ENCODE measurements around the gene ODAM.

Gene ODAM

DNA sequence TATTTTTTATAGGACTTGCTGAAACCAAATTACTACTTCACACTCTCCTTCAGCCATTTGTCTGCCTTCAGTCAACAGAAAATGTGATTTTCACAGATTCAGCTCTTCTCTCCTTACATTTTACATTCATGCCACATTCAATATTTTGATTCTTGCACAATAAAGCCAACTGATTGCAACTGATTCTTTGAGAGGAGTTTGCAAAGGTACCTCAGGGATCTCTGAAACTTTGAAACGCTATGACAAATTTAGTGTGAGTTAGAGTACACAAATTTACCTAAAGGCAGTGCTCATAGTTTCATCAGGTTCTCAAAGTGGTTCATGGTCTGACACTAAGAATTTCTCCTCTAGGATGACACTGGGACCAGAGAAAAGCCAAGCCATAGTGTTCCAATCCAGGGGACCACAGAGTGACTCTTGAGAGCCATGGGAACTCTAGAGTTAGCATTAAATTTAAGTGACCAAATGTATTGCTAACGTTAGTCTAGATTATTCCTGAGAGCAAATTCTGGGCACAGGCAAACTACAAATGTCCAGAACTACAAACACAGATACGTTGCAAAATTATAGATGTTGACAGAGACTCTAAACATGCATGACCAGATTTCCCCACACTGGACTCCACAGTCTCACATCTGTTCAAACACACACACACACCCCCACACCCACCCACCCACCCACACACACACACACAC, 55.9 kb downstream of the ODAM start:
- DNase-seq (ENCODE audit: low read depth) = no peak
- H3K4me3 ChIP-seq (ENCODE audit: low read depth, low read length) = no peak overlapping the region
- TF ChIP-seq, protein P1, sequence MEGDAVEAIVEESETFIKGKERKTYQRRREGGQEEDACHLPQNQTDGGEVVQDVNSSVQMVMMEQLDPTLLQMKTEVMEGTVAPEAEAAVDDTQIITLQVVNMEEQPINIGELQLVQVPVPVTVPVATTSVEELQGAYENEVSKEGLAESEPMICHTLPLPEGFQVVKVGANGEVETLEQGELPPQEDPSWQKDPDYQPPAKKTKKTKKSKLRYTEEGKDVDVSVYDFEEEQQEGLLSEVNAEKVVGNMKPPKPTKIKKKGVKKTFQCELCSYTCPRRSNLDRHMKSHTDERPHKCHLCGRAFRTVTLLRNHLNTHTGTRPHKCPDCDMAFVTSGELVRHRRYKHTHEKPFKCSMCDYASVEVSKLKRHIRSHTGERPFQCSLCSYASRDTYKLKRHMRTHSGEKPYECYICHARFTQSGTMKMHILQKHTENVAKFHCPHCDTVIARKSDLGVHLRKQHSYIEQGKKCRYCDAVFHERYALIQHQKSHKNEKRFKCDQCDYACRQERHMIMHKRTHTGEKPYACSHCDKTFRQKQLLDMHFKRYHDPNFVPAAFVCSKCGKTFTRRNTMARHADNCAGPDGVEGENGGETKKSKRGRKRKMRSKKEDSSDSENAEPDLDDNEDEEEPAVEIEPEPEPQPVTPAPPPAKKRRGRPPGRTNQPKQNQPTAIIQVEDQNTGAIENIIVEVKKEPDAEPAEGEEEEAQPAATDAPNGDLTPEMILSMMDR (IDR thresholded peaks at IDR 0.05; ENCODE audit: insufficient read depth, low read depth, low read length, missing control alignments) = no peak

DNA sequence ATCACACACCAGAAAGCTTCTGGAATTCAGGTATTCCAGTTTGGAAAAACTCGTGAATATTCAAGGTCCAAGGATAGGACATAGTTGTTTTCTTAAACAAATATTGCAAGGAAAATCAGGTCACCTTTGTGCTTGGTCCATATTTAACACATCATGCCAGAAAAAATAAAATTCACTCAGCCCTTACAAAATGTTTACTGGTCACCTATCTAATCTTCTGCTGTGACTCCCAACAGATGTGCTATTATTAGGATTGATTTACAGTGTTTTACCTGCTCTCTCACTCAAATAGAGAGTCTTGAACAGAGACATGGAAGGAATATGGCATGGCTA, 56.4 kb downstream of the ODAM start:
- TF ChIP-seq, protein P1 (IDR thresholded peaks at IDR 0.05; ENCODE audit: insufficient read depth, low read depth, low read length, missing control alignments) = no peak

More for the DNA sequence above, 56.4 kb downstream of the ODAM start:
- DNase-seq (ENCODE audit: low read depth) = no peak
- H3K4me3 ChIP-seq (ENCODE audit: low read depth, low read length) = no peak overlapping the region

Data from GM12865 (cell line).